Smooth muscle cell (in vitro differentiated cells): ENCODE measurements around the gene C4orf17. TPM values are rescaled to one million over a fixed set of nuclear protein-coding genes. Genes with fewer than 3 reads are reported as not detected.
A peak's percentile ranks its signal among the peaks of the same experiment; 100 is the strongest.

Experiments used
- DNase-seq: peaks from one replicate; lab custom pipeline; 2025; ENCODE audit not compliant: unreplicated experiment; lab: John Stamatoyannopoulos, UW
- H2AFZ ChIP-seq: fragments of 200-600 bp; sonication (generic); 2 replicates; pipeline ENCODE4 v1.6.0; 2016; ENCODE audit warnings: antibody characterized with exemption, low read depth, mild to moderate bottlenecking
- H3F3A ChIP-seq: fragments of 200-600 bp; sonication (generic); 2 replicates; pipeline ENCODE4 v1.6.0; 2017; ENCODE audit warnings: antibody characterized with exemption, low read depth
- H3K27ac ChIP-seq: fragments of 200-600 bp; sonication (generic); 2 replicates; pipeline ENCODE4 v1.5.1; 2016; ENCODE audit warnings: low read depth, mild to moderate bottlenecking
- H3K27me3 ChIP-seq: fragments of 200-600 bp; sonication (generic); 2 replicates; pipeline ENCODE4 v1.6.1; 2016; ENCODE audit warnings: low read depth, mild to moderate bottlenecking
- H3K36me3 ChIP-seq: fragments of 200-600 bp; sonication (generic); 2 replicates; pipeline ENCODE4 v1.5.1; 2016; ENCODE audit warnings: low read depth
- H3K4me1 ChIP-seq: fragments of 200-600 bp; sonication (generic); 2 replicates; pipeline ENCODE4 v1.5.1; 2016; ENCODE audit warnings: low read depth
- H3K4me2 ChIP-seq: fragments of 200-600 bp; sonication (generic); 2 replicates; pipeline ENCODE4 v1.6.0; 2016; ENCODE audit warnings: mild to moderate bottlenecking
- H3K4me3 ChIP-seq: fragments of 200-600 bp; sonication (generic); 2 replicates; pipeline ENCODE4 v1.5.1; 2016; ENCODE audit warnings: mild to moderate bottlenecking
- H3K79me2 ChIP-seq: fragments of 200-600 bp; sonication (generic); 2 replicates; pipeline ENCODE4 v1.6.0; 2016; ENCODE audit warnings: low read depth, mild to moderate bottlenecking
- H3K9ac ChIP-seq: fragments of 200-600 bp; sonication (generic); 2 replicates; pipeline ENCODE4 v1.6.0; 2016; ENCODE audit warnings: low read depth
- H3K9me3 ChIP-seq: fragments of 200-600 bp; sonication (generic); replicated peaks from 2 replicates; pipeline ENCODE4 v1.5.1; 2016; ENCODE audit warnings: low read depth
- H4K20me1 ChIP-seq: fragments of 200-600 bp; sonication (generic); 2 replicates; pipeline ENCODE4 v1.6.0; 2016; ENCODE audit warnings: low read depth
- CTCF ChIP-seq: fragments of 200-600 bp; sonication (generic); IDR thresholded peaks from 2 replicates; pipeline ENCODE4 v1.5.1; 2017; ENCODE audit warnings: borderline replicate concordance, mild to moderate bottlenecking, antibody characterized with exemption; ENCODE audit not compliant: insufficient read depth, poor library complexity, severe bottlenecking
- WGBS: methylation state at CpG from one replicate; pipeline ENCODE4 v1.1.7; 2016; ENCODE audit warnings: low lambda C conversion rate; 5-methylcytosine and 5-hydroxymethylcytosine counted together
- polyA plus RNA-seq: library from polyadenylated mRNA; unstranded; fragments of >200 nt; fragmentation: Nextera tagmentation; extraction: Ambion mirVana; gene quantifications from 2 replicates; pipeline ENCODE4 v1.2.1, GENCODE V29; 2016
- total RNA-seq: library from RNA; depleted of rRNA; stranded (reverse); fragments of >200 nt; gene quantifications from 2 replicates; pipeline ENCODE4 v1.2.3, GENCODE V29; 2014

C4orf17 gene
- total and polyA plus RNA-seq, 2 experiments from 2014 or later = not detected

- H3K27me3 ChIP-seq = peaks cover 3% of the 10 kb centered on the region
- peak overlapping the region; percentile 49 for H3K27ac ChIP-seq
- TF ChIP-seq CTCF = no peak
- peak overlapping the region; percentile 15 for H2AFZ ChIP-seq
- no peak for DNase-seq
- no peaks in the 10 kb centered on the region for H3K9me3 ChIP-seq
- no peaks in the 10 kb centered on the region for H4K20me1 ChIP-seq
- H3K36me3 ChIP-seq = no peaks in the 10 kb centered on the region
- no peaks in the 10 kb centered on the region for H3F3A ChIP-seq
- no peak overlapping the region for H3K9ac ChIP-seq
- H3K4me2 ChIP-seq = no peak overlapping the region
- no peaks in the 10 kb centered on the region for H3K79me2 ChIP-seq
- no peaks in the 10 kb centered on the region for H3K4me1 ChIP-seq
- H3K4me3 ChIP-seq = no peak overlapping the region
Observed at GRCh38 chr4:99587309-99587708, 76.5 kb downstream of the C4orf17 start.

DNA sequence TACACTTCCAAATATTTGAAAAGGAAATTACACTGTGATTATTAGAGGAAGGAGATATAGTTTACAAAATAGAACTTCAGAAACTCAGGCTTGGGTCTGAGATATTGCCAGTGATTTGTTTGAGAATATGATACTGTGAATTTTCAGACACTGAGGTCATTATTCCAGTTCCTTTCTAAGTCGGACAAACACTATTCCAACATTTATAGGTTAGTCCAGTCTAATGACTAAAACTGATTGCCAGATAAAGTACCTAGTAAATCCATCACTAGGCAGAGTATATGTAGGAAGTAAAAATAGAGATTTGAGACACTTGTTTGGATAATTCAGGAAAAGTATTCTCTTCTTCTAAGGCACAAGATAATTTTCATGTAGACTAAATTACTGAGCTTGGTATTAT is 77.0 kb downstream of the C4orf17 start:
- Histone ChIP-seq H4K20me1 (no peaks in the 10 kb centered on the region), H3F3A (no peaks in the 10 kb centered on the region), H3K27me3 (peaks cover 3% of the 10 kb centered on the region), H3K36me3 (no peaks in the 10 kb centered on the region), H2AFZ (peak overlapping the region; percentile 15), H3K27ac (peak overlapping the region; percentile 49), H3K9me3 (no peaks in the 10 kb centered on the region), H3K79me2 (no peaks in the 10 kb centered on the region), H3K9ac (no peak overlapping the region), H3K4me3 (no peak overlapping the region), H3K4me2 (peak overlapping the region; percentile 7), H3K4me1 (no peaks in the 10 kb centered on the region)
- WGBS = 15% methylated on average over 1 of the region's 1 CpG
- no peak for DNase-seq
- TF ChIP-seq CTCF = no peak

DNA sequence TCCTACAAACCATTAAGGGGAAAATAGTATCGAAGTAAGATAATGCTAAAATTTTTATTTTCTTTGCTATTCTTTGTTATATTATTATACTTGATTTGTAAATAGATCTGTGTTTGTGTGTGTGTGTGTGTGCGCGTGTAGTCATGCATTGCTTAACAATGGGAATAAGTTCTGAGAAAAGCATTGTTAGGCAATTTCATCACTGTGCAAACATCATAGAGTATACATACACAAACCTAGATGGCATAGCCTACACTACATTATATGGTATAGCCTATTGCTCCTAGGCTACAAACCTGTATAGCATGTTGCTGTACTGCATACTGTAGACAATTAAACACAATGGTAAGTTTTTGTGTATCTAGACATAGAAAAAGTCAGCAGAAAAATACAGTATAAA is 80.9 kb downstream of the C4orf17 start:
- Histone ChIP-seq H3K9me3 (no peaks in the 10 kb centered on the region), H3K4me3 (no peak overlapping the region), H2AFZ (peak overlapping the region; percentile 4), H3K27ac (no peak overlapping the region), H3K79me2 (no peaks in the 10 kb centered on the region), H3K27me3 (no peaks in the 10 kb centered on the region), H3K36me3 (no peaks in the 10 kb centered on the region), H3K4me1 (no peaks in the 10 kb centered on the region), H4K20me1 (no peaks in the 10 kb centered on the region), H3F3A (no peaks in the 10 kb centered on the region), H3K9ac (no peak overlapping the region), H3K4me2 (no peak overlapping the region)
- DNase-seq = no peak
- WGBS = 92% methylated on average over 3 of the region's 3 CpGs
- no peak for TF ChIP-seq CTCF

Other genes starting within 250 kb of the C4orf17 start
- not detected in 2 replicates for gene ADH1A, start 220.0 kb upstream of the C4orf17 start, total RNA-seq
- not detected in 2 replicates for gene ADH1A, start 220.0 kb upstream of the C4orf17 start, polyA plus RNA-seq
- not detected in 2 replicates for gene ADH1B, start 189.6 kb upstream of the C4orf17 start, total RNA-seq
- not detected in 2 replicates for gene ADH1B, start 189.6 kb upstream of the C4orf17 start, polyA plus RNA-seq
- not detected in 2 replicates for gene ADH1C, start 158.3 kb upstream of the C4orf17 start, total RNA-seq
- not detected in 2 replicates for gene ADH1C, start 158.3 kb upstream of the C4orf17 start, polyA plus RNA-seq
- gene ADH7, start 75.7 kb upstream of the C4orf17 start, total RNA-seq = not detected in 2 replicates
- not detected in 2 replicates for gene ADH7, start 75.7 kb upstream of the C4orf17 start, polyA plus RNA-seq
- gene TRMT10A, start 53.0 kb downstream of the C4orf17 start, total RNA-seq = 4.6 and 7.3 TPM in 2 replicates
- gene TRMT10A, start 53.0 kb downstream of the C4orf17 start, polyA plus RNA-seq = 1.7 and 4.0 TPM in 2 replicates
- gene MTTP, start 63.8 kb downstream of the C4orf17 start, total RNA-seq = 0.13 and 0.31 TPM in 2 replicates
- gene MTTP, start 63.8 kb downstream of the C4orf17 start, polyA plus RNA-seq = 0.05 TPM in 1 of 2 replicates, not detected in the other
- not detected in 2 replicates for gene C4orf54, start 146.8 kb downstream of the C4orf17 start, total RNA-seq
- gene C4orf54, start 146.8 kb downstream of the C4orf17 start, polyA plus RNA-seq = not detected in 2 replicates